AG09319 (cell line): ENCODE data around the gene CRIM1.
A peak's percentile ranks its signal among the peaks of the same experiment; 100 is the strongest.

ENCODE experiments used
- DNase-seq: peaks from one replicate; pipeline ENCODE4 v3.0.0-alpha.2; 2010; ENCODE audit warnings: low read depth; ENCODE audit errors: extremely low read depth
- CTCF ChIP-seq: IDR thresholded peaks from 2 replicates; pipeline ENCODE4 v1.5.1; 2011; ENCODE audit warnings: low read depth, mild to moderate bottlenecking, inconsistent platforms, low read length, moderate library complexity

The CRIM1 gene

GRCh38 chr2:36587556-36587955, 232.0 kb downstream of the CRIM1 start:
- no peak for TF ChIP-seq CTCF
- DNase-seq: no peak

- no peak for DNase-seq
- no peak for TF ChIP-seq CTCF
These were observed 233.7 kb downstream of the CRIM1 start for GRCh38 chr2:36589230-36589630.

GRCh38 chr2:36594849-36595248, 239.3 kb downstream of the CRIM1 start:
- no peak for TF ChIP-seq CTCF
- no peak for DNase-seq

- DNase-seq: no peak
- TF ChIP-seq CTCF: no peak
These were observed 240.8 kb downstream of the CRIM1 start for GRCh38 chr2:36596397-36596796.

GRCh38 chr2:36597003-36597531, 241.5 kb downstream of the CRIM1 start:
- TF ChIP-seq CTCF: no peak

GRCh38 chr2:36597532-36598377, 242.2 kb downstream of the CRIM1 start, which contains the start of gene FEZ2:
FEZ2 (minus strand) TSS chr2:36598168; CDS start chr2:36598142, 26 bp downstream.
- TF ChIP-seq CTCF: no peak
- DNase-seq: peak; percentile 49

More at GRCh38 chr2:36597003-36597531, 241.5 kb downstream of the CRIM1 start:
- no peak for DNase-seq
